Measurements from ENCODE around the gene SLC6A8.
"Not testable (repeated sequence)": the region's sequence is repeated elsewhere in the genome, so short reads cannot be mapped to it uniquely, and the experiment has no call there.

- TF ChIP-seq CTCF (IDR thresholded peaks at IDR 0.05; ENCODE audit: low read depth, low read length); EZH2phosphoT487 (IDR thresholded peaks at IDR 0.05; ENCODE audit: low read depth): not testable (repeated sequence)
Measured at GRCh38 chrX:153742111-153742510, 54.4 kb downstream of the SLC6A8 start.

All from OCI-LY3 (cell line).